Measurements from ENCODE around the gene CTXN1. TPM values are rescaled to one million over a fixed set of nuclear protein-coding genes. Genes with fewer than 3 reads are reported as not detected.

Gene CTXN1
- total and polyA plus RNA-seq, 2 experiments from 2014 or later = 22.8 to 48.5 TPM

- DNase-seq (ENCODE audit: low read depth in 1 of 2, low spot score in 1 of 2) = no peak
- no peak overlapping the region for H3K4me3 ChIP-seq
- no peak for TF ChIP-seq CTCF (IDR thresholded peaks at IDR 0.05; ENCODE audit: low read depth, low read length)
Measured at GRCh38 chr19:7912144-7912696, 13.7 kb downstream of the CTXN1 start.

GRCh38 chr19:7911508-7912143, 14.3 kb downstream of the CTXN1 start:
- peaks cover 21% of the 10 kb centered on the region for H3K36me3 ChIP-seq
- TF ChIP-seq CTCF (IDR thresholded peaks at IDR 0.05; ENCODE audit: low read depth, low read length) = no peak

More at GRCh38 chr19:7912144-7912696, 13.7 kb downstream of the CTXN1 start:
- Histone ChIP-seq H3K36me3 (peaks cover 21% of the 10 kb centered on the region), H3K4me1 (ENCODE audit: low read depth) (peaks cover under 1% of the 10 kb centered on the region), H3K27me3 (peaks cover 35% of the 10 kb centered on the region), H3K9me3 (ENCODE audit: low read depth) (no peaks in the 10 kb centered on the region), H3K27ac (no peak overlapping the region)

GRCh38 chr19:7910321-7911161, 15.4 kb downstream of the CTXN1 start:
- H3K9me3 ChIP-seq (ENCODE audit: low read depth) = no peaks in the 10 kb centered on the region
- peaks cover 21% of the 10 kb centered on the region for H3K36me3 ChIP-seq
- H3K27ac ChIP-seq = no peak overlapping the region
- H3K4me1 ChIP-seq (ENCODE audit: low read depth) = no peaks in the 10 kb centered on the region
- TF ChIP-seq CTCF (IDR thresholded peaks at IDR 0.05; ENCODE audit: low read depth, low read length) = no peak
- H3K27me3 ChIP-seq = peaks cover 18% of the 10 kb centered on the region
- no peak overlapping the region for H3K4me3 ChIP-seq
- DNase-seq (ENCODE audit: low read depth in 1 of 2, low spot score in 1 of 2) = no peak

More at GRCh38 chr19:7911508-7912143, 14.3 kb downstream of the CTXN1 start:
- no peaks in the 10 kb centered on the region for H3K4me1 ChIP-seq (ENCODE audit: low read depth)
- H3K27ac ChIP-seq = no peak overlapping the region
- H3K27me3 ChIP-seq = peaks cover 29% of the 10 kb centered on the region
- H3K4me3 ChIP-seq = no peak overlapping the region
- no peaks in the 10 kb centered on the region for H3K9me3 ChIP-seq (ENCODE audit: low read depth)
- DNase-seq (ENCODE audit: low read depth in 1 of 2, low spot score in 1 of 2) = no peak

GRCh38 chr19:7909471-7910067, 16.4 kb downstream of the CTXN1 start:
- no peaks in the 10 kb centered on the region for H3K9me3 ChIP-seq (ENCODE audit: low read depth)
- no peak for TF ChIP-seq CTCF (IDR thresholded peaks at IDR 0.05; ENCODE audit: low read depth, low read length)
- no peak for DNase-seq (ENCODE audit: low read depth in 1 of 2, low spot score in 1 of 2)

GRCh38 chr19:7908742-7909461, 17.0 kb downstream of the CTXN1 start:
- no peak overlapping the region for H3K4me3 ChIP-seq

More at GRCh38 chr19:7909471-7910067, 16.4 kb downstream of the CTXN1 start:
- Histone ChIP-seq H3K36me3 (peaks cover 21% of the 10 kb centered on the region), H3K4me3 (no peak overlapping the region), H3K27ac (no peak overlapping the region), H3K4me1 (ENCODE audit: low read depth) (peaks cover 8% of the 10 kb centered on the region), H3K27me3 (peaks cover 8% of the 10 kb centered on the region)

More at GRCh38 chr19:7908742-7909461, 17.0 kb downstream of the CTXN1 start:
- Histone ChIP-seq H3K27ac (no peak overlapping the region), H3K4me1 (ENCODE audit: low read depth) (peaks cover 10% of the 10 kb centered on the region), H3K27me3 (peaks cover 2% of the 10 kb centered on the region), H3K36me3 (peaks cover 21% of the 10 kb centered on the region), H3K9me3 (ENCODE audit: low read depth) (no peaks in the 10 kb centered on the region)
- no peak for DNase-seq (ENCODE audit: low read depth in 1 of 2, low spot score in 1 of 2)
- no peak for TF ChIP-seq CTCF (IDR thresholded peaks at IDR 0.05; ENCODE audit: low read depth, low read length)
